Measurements from ENCODE around the gene SLX4. TPM values are rescaled to one million over a fixed set of nuclear protein-coding genes. Genes with fewer than 3 reads are reported as not detected.

The SLX4 gene
- total and polyA plus RNA-seq, 8 donors = 0.95 to 3.4 (median 1.8) TPM

GRCh38 chr16:3640632-3641501 is 29.5 kb upstream of the SLX4 start:
- intact Hi-C loops (cut with DNase I) = no loop called here
- Histone ChIP-seq H3K4me3 (no peak overlapping the region), H3K9me3 (no peaks in the 10 kb centered on the region), H3K36me3 (no peaks in the 10 kb centered on the region), H3K27ac (no peak overlapping the region), H3K27me3 (no peaks in the 10 kb centered on the region), H3K4me1 (peaks cover 1 to 4% (median 3%) of the 10 kb centered on the region in 3 donors)
- no peak for DNase-seq
- TF ChIP-seq CTCF (IDR thresholded peaks at IDR 0.05) = no peak
- WGBS, 2 donors = 93 to 95% methylated on average over 17 of the region's 17 CpGs
- no peak for ATAC-seq
- no peak for FAIRE-seq

- no peak overlapping the region for H3K27ac ChIP-seq
- WGBS, 2 donors = 96 to 98% methylated on average over 3 of the region's 3 CpGs
- no peaks in the 10 kb centered on the region for H3K9me3 ChIP-seq
- DNase-seq = no peak
- H3K36me3 ChIP-seq = no peaks in the 10 kb centered on the region
- H3K4me3 ChIP-seq = no peak overlapping the region
- intact Hi-C loops (cut with DNase I) = no loop called here
- no peak for ATAC-seq
- no peaks in the 10 kb centered on the region for H3K27me3 ChIP-seq
- no peak for TF ChIP-seq CTCF (IDR thresholded peaks at IDR 0.05)
- no peak for FAIRE-seq
- no peaks in the 10 kb centered on the region for H3K4me1 ChIP-seq
These were observed 28.8 kb upstream of the SLX4 start for GRCh38 chr16:3640207-3640606.

GRCh38 chr16:3638916-3639644 is 27.7 kb upstream of the SLX4 start:
- intact Hi-C loops (cut with DNase I) = no loop called here
- no peak for TF ChIP-seq CTCF (IDR thresholded peaks at IDR 0.05)
- Histone ChIP-seq H3K4me3 (no peak overlapping the region), H3K27me3 (no peaks in the 10 kb centered on the region), H3K36me3 (no peaks in the 10 kb centered on the region), H3K9me3 (no peaks in the 10 kb centered on the region), H3K4me1 (no peaks in the 10 kb centered on the region), H3K27ac (no peak overlapping the region)
- FAIRE-seq (no peak), ATAC-seq (no peak), DNase-seq (no peak)
- 80 to 82% methylated on average over 13 of the region's 13 CpGs for WGBS, 2 donors

GRCh38 chr16:3637371-3637923 is 26.0 kb upstream of the SLX4 start:
- no peak overlapping the region for H3K27ac ChIP-seq
- no peak overlapping the region for H3K4me3 ChIP-seq
- no peaks in the 10 kb centered on the region for H3K36me3 ChIP-seq
- FAIRE-seq (no peak), ATAC-seq (peak in 1 of 4 donors; percentile 51), DNase-seq (no peak)
- TF ChIP-seq CTCF (IDR thresholded peaks at IDR 0.05) = no peak
- H3K9me3 ChIP-seq = no peaks in the 10 kb centered on the region
- WGBS, 2 donors = 70 to 78% methylated on average over 3 of the region's 3 CpGs
- intact Hi-C loops (cut with DNase I) = no loop called here
- H3K4me1 ChIP-seq = no peaks in the 10 kb centered on the region
- H3K27me3 ChIP-seq = no peaks in the 10 kb centered on the region
